ENCODE results near the gene SNU13. TPM values are rescaled to one million over a fixed set of nuclear protein-coding genes. Genes with fewer than 3 reads are reported as not detected.

The SNU13 gene
- total and polyA plus RNA-seq, 11 donors, result 168 to 292 (median 202) TPM

DNA sequence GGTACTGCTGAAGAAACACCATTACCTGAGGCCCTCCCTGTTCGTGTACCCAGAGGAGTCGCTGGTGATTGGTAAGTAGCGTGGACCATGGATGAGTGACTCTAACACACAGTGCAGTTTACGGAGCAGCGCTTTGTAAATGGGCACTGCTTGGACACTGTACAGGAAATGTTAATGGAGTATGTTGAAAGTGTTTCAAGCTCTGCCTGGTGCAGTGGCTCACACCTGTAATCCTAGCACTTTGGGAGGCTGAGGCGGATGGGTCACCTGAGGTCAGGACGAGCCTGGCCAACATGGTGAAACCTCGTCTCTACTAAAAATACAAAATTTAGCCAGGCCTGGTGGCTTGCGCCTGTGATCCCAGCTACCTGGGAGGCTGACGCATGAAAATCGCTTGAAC lies 37.8 kb downstream of the SNU13 start:
- ATAC-seq (no peak), DNase-seq (no peak)
- H3K4me1 ChIP-seq, result peaks cover 0 to 9% (median 0%) of the 10 kb centered on the region in 12 donors
- no peaks in the 10 kb centered on the region for H3K9me3 ChIP-seq
- H3K36me3 ChIP-seq, result peaks cover 9 to 99% (median 98%) of the 10 kb centered on the region in 9 donors
- no peak overlapping the region for H3K27ac ChIP-seq
- H3K27me3 ChIP-seq, result no peaks in the 10 kb centered on the region
- H3K4me3 ChIP-seq, result no peak overlapping the region
- WGBS, 4 donors, result 94 to 96% (median 94%) methylated on average over 11 of the region's 11 CpGs
- intact Hi-C loops (cut with DNase I), result no loop called here
- TF ChIP-seq POLR2A (IDR thresholded peaks at IDR 0.05), result no peak
- TF ChIP-seq, protein P1, sequence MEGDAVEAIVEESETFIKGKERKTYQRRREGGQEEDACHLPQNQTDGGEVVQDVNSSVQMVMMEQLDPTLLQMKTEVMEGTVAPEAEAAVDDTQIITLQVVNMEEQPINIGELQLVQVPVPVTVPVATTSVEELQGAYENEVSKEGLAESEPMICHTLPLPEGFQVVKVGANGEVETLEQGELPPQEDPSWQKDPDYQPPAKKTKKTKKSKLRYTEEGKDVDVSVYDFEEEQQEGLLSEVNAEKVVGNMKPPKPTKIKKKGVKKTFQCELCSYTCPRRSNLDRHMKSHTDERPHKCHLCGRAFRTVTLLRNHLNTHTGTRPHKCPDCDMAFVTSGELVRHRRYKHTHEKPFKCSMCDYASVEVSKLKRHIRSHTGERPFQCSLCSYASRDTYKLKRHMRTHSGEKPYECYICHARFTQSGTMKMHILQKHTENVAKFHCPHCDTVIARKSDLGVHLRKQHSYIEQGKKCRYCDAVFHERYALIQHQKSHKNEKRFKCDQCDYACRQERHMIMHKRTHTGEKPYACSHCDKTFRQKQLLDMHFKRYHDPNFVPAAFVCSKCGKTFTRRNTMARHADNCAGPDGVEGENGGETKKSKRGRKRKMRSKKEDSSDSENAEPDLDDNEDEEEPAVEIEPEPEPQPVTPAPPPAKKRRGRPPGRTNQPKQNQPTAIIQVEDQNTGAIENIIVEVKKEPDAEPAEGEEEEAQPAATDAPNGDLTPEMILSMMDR (IDR thresholded peaks at IDR 0.05), result no peak

- TF ChIP-seq POLR2A (IDR thresholded peaks at IDR 0.05), result no peak
- Histone ChIP-seq H3K9me3 (no peaks in the 10 kb centered on the region), H3K27me3 (no peaks in the 10 kb centered on the region), H3K4me3 (no peak overlapping the region), H3K27ac (no peak overlapping the region), H3K4me1 (peaks cover 0 to 10% (median 0%) of the 10 kb centered on the region in 12 donors), H3K36me3 (peaks cover 9 to 99% (median 98%) of the 10 kb centered on the region in 9 donors)
- WGBS, 4 donors, result 90 to 100% (median 97%) methylated on average over 1 of the region's 1 CpG
- DNase-seq, result no peak
- intact Hi-C loops (cut with DNase I), result no loop called here
- no peak for ATAC-seq
Observed at GRCh38 chr22:41650229-41650628, 38.4 kb downstream of the SNU13 start.

DNA sequence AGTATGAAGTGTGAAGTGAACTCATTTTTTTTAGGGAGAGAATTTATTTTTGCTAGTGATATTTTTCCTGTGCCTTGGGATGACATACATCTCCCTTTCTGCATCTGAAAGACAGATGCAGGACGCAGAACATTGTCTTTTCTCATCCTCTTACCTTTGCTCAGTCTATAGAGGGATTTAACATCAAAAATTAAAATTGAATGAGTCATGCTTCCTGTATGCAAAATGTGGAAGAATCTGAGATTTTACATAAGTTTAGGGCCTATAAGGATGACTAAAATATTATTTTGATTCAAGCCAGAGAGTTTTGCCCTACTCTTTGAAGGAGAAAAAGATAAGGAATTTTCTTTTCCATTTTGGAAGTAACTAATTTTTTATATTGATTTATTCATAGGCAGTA lies 40.2 kb downstream of the SNU13 start:
- no peak for TF ChIP-seq POLR2A (IDR thresholded peaks at IDR 0.05)
- TF ChIP-seq, protein P1 (IDR thresholded peaks at IDR 0.05), result no peak
- no peak overlapping the region for H3K27ac ChIP-seq
- intact Hi-C loops (cut with DNase I), result loop anchor here in 1 of 10 donors (2.0 kb wide), 1 partner anchor 24 kb away; no protein-coding TSS in a partner anchor
- no peaks in the 10 kb centered on the region for H3K27me3 ChIP-seq
- ATAC-seq (no peak), DNase-seq (no peak)
- no peak overlapping the region for H3K4me3 ChIP-seq
- WGBS, 4 donors, result 94 to 96% (median 95%) methylated on average over 1 of the region's 1 CpG
- no peaks in the 10 kb centered on the region for H3K9me3 ChIP-seq
- peaks cover 0 to 10% (median 0%) of the 10 kb centered on the region in 12 donors for H3K4me1 ChIP-seq
- peaks cover 2 to 99% (median 97%) of the 10 kb centered on the region in 9 donors for H3K36me3 ChIP-seq

DNA sequence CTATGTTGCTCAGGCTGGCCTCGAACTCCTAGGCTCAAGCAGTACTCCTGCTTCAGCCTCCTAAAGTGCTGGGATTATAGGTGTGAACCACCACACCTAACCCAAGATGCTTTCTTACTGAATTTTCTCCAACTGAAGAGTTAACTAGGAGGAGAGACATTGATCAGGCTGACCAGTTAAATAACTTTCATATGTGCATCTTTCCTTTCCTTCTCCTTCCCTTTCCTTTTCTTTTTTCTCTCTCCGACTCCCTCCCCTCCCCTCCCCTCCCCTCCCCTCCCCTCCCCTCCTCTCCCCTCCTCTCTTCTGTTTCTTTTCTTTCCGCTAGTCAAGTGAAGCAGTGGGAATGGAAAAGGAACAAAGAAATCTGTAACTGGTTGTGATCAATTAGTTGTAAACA lies 40.9 kb downstream of the SNU13 start:
- no peaks in the 10 kb centered on the region for H3K9me3 ChIP-seq
- H3K27ac ChIP-seq, result no peak overlapping the region
- ATAC-seq, result no peak
- peaks cover 2 to 99% (median 97%) of the 10 kb centered on the region in 9 donors for H3K36me3 ChIP-seq
- no peak overlapping the region for H3K4me3 ChIP-seq
- intact Hi-C loops (cut with DNase I), result loop anchor here in 1 of 10 donors (2.0 kb wide), 1 partner anchor 23 kb away; no protein-coding TSS in a partner anchor
- no peaks in the 10 kb centered on the region for H3K27me3 ChIP-seq
- peaks cover 0 to 10% (median 0%) of the 10 kb centered on the region in 12 donors for H3K4me1 ChIP-seq
- no peak for DNase-seq
- TF ChIP-seq, protein P1 (IDR thresholded peaks at IDR 0.05), result no peak
- TF ChIP-seq POLR2A (IDR thresholded peaks at IDR 0.05), result no peak
- WGBS, 4 donors, result 76 to 90% (median 84%) methylated on average over 2 to 3 of the region's 3 CpGs

All from heart left ventricle (tissue), 16 donors.